GM19043 (cell line): Measurements from ENCODE around the gene SELENOS.

Source experiments
- ATAC-seq: cut with Tn5 transposase; IDR thresholded peaks from one replicate; pipeline ENCODE4 v1.9.1; 2021; ENCODE audit warnings: low read depth; ENCODE audit not compliant: unreplicated experiment

The SELENOS gene

GRCh38 chr15:101228313-101228712 lies 49.0 kb downstream of the SELENOS start:
- no peak for ATAC-seq

GRCh38 chr15:101225658-101226057 lies 51.6 kb downstream of the SELENOS start:
- no peak for ATAC-seq
